HG02588 (cell line): Measurements from ENCODE around the gene PARP8.
"Not testable (repeated sequence)": the region's sequence is repeated elsewhere in the genome, so short reads cannot be mapped to it uniquely, and the experiment has no call there.

Source experiments
- ATAC-seq: cut with Tn5 transposase; IDR thresholded peaks from one replicate; pipeline ENCODE4 v1.9.1; 2021; ENCODE audit warnings: mild to moderate bottlenecking, moderate library complexity; ENCODE audit not compliant: unreplicated experiment

Gene PARP8

DNA sequence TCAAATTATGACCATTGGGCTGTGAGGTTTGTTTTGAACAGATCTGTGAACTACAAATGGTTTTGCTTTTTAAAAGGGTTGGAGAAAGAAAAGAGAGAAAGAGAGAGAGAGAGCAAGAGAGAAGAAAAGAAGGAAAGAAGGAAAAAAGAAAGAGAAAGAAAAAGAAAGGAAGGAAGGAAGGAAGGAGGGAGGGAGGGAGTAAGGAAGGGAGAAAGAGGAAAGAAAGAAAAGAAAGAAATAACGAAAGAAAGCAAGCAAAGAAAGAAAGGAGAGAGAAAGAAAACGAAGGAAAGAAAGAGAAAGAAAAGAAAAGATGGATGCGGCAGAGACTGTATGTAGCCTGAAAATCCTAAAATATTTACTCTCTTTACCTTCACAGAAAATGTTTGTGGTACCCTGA, 104.0 kb downstream of the PARP8 start:
- no peak for ATAC-seq

DNA sequence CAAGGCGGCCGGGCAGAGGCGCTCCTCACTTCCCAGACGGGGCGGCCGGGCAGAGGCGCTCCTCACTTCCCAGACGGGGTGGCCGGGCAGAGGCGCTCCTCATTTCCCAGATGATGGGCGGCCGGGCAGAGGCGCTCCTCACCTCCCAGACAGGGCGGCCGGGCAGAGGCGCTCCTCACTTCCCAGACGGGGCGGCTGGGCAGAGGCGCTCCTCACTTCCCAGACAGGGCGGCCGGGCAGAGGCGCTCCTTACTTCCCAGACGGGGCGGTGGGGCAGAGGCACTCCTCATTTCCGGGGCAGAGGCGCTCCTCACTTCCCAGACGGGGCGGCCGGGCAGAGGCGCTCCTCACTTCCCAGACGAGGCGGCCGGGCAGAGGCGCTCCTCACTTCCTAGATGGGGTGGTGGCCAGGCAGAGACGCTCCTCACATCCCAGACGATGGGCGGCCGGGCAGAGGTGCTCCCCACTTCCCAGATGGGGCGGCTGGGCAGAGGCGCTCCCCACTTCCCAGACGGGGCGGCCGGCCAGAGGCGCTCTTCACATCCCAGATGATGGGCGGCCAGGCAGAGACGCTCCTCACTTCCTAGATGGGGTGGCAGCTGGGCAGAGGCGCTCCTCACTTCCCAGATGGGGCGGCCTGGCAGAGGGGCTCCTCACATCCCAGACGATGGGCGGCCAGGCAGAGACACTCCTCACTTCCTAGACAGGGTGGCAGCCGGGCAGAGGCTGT, 108.2 kb downstream of the PARP8 start:
- not testable (repeated sequence) for ATAC-seq

DNA sequence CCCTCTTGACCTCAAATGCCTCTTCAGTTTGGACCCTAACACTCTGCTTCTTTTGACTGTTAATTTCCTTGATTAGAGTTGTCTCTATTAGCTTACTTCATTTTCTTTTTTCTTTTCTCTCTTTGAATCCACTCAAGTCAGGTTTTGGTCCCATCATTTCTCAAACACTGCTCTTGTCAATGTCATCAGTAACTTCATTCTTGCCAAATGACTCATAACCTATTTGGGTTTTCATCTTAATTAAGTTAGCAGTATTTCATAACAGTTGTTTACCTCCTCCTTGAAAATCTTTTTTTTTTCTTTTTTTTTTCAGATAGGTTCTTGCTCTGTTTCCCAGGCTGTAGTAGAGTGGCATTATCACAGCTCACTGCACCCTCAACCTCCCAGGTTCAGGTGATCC, 119.6 kb downstream of the PARP8 start:
- ATAC-seq, result no peak

DNA sequence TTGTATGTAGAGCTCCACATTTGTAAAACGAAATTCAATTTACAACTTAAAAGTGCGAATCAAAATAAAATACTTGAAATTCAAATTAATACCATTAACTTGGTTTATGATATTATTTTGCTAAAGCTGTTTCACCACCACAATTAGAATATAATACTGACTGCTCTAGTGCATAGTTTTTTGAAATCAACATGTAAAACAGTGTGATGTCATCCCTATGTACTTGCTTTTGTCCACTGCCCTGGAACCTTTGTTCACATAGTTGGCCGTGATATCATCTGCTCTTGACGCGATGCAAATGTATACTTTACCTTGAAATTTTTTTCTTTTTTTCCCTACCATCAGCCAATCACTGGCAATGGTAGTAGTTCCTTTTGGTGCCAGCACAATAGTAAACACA, 125.4 kb downstream of the PARP8 start:
- ATAC-seq, result no peak

DNA sequence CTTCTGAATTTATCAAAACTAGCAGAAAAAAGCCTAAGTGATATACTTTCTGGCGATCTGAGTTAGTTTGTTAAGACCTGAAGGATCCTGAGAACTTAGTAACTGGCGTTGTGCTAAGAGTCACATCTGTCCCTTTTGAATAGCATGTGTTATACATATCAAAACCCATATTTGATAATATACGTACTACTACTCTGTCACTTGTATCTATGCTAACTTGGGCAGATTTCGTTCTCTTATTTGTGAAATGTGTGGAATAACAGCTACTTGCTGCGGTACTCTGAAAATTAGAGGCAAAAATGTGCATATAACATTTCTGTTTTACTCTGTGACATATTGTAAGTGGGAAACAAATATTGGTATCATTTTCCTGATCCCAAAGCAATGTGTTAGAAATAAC, 126.4 kb downstream of the PARP8 start:
- ATAC-seq, result no peak

DNA sequence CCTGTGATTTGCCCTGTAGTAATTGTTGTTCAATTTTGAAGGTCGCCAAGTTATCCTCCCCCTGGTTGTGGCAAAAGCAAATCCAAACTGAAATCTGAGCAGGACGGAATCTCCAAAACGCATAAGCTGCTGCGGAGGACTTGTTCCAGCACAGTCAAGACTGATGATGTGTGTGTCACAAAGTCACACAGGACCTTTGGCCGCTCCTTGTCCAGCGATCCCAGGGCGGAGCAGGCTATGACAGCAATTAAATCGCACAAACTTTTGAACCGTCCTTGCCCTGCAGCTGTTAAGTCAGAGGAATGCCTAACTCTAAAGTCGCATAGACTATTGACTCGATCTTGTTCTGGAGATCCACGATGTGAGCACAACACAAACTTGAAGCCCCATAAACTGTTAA, 128.4 kb downstream of the PARP8 start:
- no peak for ATAC-seq

DNA sequence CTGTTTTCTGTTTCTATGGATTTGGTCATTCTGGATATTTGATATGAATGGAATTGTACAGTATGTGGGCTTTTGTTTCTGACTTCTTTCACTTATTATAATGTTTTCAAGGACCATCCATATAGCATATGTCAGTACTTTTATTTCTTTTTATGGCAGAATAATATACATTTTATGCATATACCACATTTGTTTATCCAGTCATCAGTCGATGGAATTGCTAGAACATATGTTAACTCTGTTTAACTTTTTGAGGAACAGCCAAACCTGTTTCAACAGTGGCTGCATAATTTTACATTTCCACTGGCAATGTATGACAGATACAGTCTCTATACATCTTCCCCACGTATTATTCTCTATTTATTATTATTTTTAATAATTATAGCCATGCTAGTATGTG, 131.6 kb downstream of the PARP8 start:
- no peak for ATAC-seq

DNA sequence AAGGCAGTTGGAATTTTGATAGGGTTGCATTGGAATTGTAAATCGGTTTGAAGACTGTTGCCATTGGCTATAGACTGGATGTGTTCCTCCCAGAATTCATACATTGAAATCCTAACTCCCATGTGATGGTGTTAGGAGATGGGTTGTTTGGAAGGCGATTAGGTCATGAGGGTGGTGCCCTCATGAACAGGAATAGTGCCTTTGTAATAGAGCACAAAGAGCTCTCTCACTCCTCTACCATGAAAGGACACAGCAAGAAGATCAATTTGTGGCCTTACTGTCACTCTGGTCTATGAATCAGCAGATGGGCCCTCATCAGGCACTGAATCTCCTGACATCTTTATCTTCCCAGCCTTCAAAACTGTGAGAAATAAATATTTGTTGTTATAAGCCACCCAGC, 133.2 kb downstream of the PARP8 start:
- no peak for ATAC-seq

DNA sequence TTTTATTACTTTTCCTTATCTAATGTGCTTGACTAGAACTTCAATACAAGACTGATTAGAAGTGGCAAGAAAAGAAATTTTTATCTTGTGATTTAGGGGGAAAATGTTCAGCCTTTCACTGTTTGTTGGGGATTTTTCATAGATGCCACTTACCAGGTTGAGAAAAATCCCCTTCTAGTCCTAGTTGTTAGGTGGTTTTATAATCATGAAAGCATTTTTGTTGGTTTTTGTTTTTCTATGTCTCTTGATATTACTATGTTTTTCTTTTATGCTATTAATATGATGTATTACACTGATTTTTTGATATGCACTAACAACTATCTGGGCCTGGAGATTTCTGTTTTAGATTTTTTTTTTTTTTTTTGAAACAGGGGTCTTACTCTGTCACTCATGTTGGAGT, 134.0 kb downstream of the PARP8 start:
- no peak for ATAC-seq

DNA sequence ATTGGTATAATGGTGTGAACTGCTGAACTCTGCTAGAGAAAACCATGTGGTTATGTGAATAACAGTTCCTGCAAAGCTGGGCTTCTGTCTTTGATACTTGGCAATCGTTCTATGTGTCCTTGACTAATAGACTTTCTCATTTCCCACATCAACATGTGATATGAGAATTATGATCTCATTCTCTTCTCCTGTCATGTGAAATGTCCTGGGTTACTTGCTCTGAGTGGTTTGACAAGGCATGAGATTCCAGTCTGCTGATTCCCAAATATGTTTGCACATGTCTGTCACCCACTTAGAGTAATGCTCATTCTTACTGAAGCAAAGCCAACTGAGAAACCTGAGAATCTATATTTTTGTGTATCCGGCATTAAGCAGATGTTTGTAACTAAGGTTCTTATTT, 141.2 kb downstream of the PARP8 start:
- no peak for ATAC-seq

DNA sequence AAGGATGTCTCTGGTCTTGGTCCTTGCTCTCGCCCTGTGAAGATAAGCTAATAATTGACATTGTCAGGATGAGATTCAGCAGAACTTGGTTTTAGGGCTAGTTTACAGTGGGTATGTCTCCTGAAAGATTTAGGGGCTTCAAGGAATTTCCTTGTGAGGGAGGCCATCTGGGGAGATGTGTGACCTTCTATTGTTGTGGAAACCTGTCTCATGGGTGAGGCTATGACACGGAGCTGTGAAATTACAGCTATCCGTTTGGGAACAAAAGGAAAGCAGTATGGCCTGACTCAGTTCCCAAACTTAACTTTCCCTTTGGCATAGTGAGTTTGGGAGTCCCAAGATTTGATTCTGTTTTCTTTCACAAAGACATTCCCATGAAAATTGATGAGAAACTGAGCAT, 142.0 kb downstream of the PARP8 start:
- ATAC-seq, result no peak

DNA sequence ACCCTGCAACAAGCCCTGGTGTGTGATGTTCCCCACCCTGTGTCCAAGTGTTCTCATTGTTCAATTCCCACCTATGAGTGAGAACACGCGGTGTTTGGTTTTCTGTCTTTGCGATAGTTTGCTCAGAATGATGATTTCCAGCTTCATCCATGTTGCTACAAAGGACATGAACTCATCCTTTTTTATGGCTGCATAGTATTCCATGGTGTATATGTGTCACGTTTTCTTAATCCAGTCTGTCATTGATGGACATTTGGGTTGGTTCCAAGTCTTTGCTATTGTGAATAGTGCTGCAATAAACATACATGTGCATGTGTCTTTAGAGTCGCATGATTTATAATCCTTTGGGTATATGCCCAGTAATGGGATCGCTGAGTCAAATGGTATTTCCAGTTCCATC, 145.3 kb downstream of the PARP8 start:
- ATAC-seq, result not testable (repeated sequence)

DNA sequence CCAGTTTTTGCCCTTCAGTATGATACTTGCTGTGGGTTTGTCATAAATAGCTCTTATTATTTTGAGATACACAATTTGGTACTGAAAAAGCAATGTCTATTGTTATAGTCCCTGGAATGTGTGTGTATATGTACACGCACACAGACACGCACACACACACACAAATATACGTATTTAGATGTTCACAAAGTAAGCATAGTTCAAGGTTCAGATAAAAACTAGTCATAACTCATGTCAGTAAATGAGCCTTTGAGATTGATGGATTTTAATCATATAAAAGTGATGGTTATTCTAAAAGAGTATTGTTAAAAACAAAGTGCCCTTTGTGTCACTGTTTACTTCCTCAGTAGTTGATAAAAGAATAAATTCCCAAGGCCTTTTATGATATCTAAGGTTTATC, 147.3 kb downstream of the PARP8 start:
- ATAC-seq, result no peak

DNA sequence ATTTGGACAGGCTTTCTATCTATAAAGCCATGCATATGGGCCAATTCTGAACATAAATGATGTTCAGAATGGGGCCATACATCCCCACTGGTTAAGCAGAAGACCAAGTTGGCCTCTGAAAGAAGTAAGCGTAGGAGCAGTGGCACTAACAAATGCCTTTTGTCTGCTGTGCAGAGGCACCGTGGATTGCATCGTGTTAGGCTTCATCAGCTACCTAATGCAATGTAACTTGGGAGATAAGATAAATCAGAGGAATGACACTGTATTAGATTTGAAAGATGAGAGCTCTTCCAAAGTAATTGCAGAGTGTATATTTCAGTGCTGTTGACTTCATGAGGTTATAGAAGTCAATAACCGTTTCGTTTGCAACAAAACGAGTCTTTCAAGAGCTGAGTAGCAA, 148.1 kb downstream of the PARP8 start:
- no peak for ATAC-seq

DNA sequence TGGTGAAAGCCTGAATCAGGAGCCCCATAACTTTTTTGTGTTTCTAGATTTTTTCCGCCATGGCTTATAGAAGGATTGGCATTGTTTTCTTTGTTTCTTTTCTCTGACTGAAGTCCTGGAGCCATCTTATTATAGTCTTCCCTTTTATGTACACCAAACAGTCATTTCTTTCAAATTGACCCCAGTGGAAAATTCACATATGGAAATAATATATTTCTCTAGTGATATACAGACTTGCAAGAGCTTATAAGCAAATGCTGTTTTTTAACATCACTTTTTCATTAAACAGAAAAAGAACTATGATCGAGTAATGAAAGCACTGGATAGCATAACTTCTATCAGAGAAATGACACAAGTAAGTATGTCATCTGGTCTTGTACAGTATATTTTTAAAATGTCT, 155.6 kb downstream of the PARP8 start:
- ATAC-seq, result no peak

DNA sequence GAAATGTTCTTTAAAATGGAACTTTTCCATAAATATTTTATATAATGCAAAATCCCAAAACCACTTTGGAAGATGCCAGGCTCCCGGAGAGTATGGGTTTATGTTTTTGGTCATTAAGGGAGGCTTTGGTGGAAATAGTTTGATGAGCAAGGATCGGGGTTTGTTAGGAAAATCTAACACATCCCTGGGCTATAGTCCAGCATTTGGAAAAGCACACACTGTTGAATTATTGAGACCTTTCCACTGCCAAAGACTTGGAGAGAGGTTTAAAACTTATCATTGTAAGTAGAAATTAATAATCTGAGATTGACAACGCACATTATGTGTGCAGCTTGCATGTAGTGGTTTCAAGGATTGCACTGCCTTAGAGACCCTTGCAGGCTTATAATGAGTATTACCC, 156.3 kb downstream of the PARP8 start:
- ATAC-seq, result no peak

DNA sequence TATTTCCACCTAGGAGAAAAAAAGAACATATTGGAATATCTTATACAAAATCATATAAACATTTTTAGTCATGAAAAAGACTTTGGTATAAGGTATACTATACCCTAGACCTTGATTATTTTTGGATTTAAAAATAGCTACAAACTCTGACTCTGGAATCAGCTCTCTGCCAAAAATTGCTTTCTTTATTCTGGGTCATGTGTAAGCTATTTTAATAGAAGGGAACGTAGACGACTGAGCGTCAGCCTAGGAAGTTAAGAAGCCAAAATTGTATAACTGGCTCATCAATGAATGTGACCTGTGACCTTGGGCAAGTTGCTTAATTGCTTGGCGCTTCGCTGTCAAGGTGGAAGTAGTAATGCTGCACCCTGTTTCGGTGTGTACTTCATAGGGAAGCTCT, 157.1 kb downstream of the PARP8 start:
- no peak for ATAC-seq

DNA sequence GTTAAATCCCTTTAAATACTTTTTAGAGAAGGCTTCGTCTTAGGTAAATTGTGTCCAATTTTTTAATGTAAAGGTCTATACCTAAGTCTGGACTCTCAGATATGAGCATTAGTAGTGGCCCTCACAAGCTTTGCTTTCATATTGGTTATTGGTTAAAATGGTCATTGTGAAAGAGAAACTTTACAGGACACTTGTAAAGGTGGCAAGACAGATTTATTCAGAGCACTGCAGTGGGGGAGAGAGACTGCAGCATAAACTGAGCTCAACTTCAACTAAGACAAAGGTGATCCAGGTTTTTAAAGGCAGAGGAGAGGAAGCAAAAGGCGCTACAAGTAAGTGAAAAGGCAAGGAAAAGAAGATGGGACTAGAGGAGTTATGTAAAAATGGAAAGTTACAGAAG, 157.7 kb downstream of the PARP8 start:
- ATAC-seq, result no peak

DNA sequence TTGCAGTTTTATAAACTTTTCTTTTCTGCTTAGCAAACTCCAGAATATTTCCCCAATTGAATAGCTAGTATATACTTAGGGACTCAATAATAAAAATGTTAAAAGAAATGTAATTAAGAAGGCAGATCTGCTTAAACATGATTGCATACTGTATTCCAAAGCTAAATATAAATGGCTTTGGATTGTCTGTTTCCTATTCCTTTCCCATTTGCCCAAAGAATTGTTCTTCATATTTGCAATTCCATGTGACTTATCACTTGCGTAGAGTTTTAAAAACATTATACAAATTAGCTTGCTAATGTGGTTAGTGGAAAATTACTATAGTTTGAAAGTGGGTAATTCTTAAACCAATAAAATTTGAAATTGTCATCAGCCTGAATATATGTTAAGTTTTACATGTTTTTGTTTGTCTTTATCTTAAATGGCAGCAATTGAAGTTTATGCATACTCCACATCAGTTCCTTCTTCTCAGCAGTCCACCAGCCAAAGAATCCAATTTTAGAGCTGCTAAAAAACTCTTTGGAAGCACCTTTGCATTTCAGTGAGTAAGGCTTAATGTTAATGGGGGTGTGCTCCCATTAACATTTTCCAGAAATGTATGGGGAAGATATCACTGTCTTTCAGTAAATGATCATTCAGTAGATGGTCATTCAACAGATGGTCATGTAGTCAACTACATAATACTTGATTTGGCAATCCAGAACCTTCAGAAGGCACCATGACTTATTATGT, 161.2 kb downstream of the PARP8 start:
- ATAC-seq, result no peak

DNA sequence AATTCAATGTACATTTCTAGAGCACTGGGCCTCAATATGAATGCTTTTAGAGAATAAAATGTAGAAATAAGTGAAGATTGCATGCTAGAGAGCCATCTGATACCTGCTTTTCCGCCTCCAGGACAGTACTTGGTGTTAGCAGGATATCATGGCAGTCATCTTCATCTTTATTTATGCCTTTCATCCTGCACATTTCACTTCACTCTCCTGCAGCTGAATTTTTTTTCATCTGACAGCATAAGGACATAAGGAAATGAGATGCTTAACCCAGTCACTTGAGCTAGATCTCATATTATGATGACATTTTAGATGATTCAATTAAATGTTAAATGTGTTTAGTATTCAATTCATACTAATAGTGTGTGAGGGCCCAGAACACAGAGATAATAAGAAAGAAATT, 162.6 kb downstream of the PARP8 start:
- no peak for ATAC-seq

DNA sequence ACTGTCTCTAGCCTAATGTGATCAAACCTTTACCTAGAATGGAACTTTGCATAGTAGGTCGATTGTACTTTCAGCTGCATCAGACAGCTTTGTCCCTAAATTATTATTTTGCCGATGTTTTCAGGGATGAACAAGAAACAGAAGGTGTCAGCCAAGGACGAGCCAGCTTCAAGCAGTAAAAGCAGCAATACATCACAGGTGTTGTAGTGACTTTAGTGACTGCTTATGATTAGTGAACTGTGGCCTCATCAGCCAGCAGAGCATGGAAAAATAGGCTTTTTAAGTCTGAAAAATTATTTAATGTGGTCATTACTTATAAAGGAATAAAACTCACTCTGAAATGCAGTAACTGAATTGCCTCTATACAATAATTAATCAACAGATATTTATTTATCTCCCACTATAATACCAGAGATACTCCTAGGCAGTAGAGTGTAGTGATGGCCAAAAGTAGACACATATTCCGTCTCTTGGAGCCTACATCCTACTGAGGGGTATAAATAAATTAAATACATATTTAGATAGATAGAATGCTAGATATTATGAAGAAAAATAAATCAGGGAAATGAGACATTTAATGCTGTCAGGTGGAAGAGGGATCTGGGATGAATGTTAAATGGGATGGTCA, 166.3 kb downstream of the PARP8 start:
- no peak for ATAC-seq

DNA sequence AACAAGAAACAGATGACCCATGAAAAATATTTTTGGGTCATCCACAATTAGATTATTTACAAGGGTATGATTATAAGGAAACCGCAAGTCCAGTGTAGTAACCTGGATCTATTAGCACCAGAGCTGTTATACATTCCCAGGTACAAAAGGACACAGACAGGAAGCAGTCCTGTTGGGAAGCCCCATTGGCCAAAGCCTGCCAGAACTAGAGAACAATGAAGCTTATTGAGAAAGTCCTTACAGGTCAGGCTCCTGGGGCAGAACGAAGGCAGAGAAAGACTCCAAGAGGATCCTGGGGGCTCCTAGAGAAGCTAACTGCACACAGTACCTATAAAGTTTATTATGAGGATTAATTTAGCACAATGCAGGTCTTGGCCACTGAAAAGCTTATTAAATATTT, 169.9 kb downstream of the PARP8 start:
- no peak for ATAC-seq
